ENCODE data around the gene PHF20. TPM values are rescaled to one million over a fixed set of nuclear protein-coding genes. Genes with fewer than 3 reads are reported as not detected.
"Not testable (repeated sequence)": the region's sequence is repeated elsewhere in the genome, so short reads cannot be mapped to it uniquely, and the experiment has no call there.

Gene PHF20
- total RNA-seq, 1 donor from 2014 or later, result 37.6 TPM

DNA sequence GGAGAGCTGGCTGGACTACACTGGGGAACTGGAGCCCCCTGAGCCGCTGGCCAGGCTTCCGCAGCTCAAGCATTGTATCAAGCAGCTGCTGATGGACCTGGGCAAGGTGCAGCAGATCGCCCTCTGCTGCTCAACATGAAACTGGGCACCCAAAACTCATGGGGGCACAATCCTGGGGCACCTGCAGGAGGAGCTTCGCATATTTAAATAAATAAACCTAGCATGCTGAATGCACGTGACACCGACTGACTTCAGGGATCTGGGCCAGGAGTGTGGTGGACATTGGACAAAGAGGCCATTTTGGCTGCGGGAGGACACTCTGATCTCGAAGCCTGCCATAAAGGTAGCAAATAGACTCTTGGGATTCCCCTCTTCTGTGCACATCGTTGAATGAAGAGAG is 175.7 kb downstream of the PHF20 start:
- Mint-ChIP-seq H3K27me3 (no peaks in the 10 kb centered on the region), H3K4me3 (no peak overlapping the region), H3K4me1 (ENCODE audit: unreplicated experiment) (peaks cover 1% of the 10 kb centered on the region), H3K36me3 (peaks cover 16% of the 10 kb centered on the region), H3K9me3 (no peaks in the 10 kb centered on the region), H3K27ac (peak overlapping the region; percentile 35)
- TF ChIP-seq, protein P1, sequence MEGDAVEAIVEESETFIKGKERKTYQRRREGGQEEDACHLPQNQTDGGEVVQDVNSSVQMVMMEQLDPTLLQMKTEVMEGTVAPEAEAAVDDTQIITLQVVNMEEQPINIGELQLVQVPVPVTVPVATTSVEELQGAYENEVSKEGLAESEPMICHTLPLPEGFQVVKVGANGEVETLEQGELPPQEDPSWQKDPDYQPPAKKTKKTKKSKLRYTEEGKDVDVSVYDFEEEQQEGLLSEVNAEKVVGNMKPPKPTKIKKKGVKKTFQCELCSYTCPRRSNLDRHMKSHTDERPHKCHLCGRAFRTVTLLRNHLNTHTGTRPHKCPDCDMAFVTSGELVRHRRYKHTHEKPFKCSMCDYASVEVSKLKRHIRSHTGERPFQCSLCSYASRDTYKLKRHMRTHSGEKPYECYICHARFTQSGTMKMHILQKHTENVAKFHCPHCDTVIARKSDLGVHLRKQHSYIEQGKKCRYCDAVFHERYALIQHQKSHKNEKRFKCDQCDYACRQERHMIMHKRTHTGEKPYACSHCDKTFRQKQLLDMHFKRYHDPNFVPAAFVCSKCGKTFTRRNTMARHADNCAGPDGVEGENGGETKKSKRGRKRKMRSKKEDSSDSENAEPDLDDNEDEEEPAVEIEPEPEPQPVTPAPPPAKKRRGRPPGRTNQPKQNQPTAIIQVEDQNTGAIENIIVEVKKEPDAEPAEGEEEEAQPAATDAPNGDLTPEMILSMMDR (conservative IDR thresholded peaks at IDR 0.05), result peak; percentile 52
- DNase-seq (ENCODE audit: extremely low spot score, unreplicated experiment), result no peak

DNA sequence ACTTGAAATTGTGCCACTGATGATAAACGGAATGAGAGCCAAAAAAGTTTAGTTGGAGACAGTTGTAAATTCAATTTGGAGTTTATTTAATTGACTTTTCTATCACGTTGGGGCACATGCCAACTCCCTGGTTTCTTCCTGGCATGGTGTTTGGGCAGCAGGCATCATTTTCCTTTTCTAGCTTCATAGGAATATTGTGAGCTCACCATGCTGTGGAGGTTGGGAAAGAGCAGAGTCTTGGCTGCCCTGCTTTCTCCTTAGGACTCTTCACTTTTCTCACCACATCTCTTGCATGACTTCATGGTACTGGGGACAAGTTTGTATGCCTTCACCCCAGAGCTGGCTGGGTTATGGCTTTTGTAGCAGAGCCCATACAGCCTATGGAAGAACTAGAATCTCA is 176.1 kb downstream of the PHF20 start:
- H3K9me3 Mint-ChIP-seq, result no peaks in the 10 kb centered on the region
- H3K4me3 Mint-ChIP-seq, result no peak overlapping the region
- peak overlapping the region; percentile 35 for H3K27ac Mint-ChIP-seq
- peaks cover 6% of the 10 kb centered on the region for H3K4me1 Mint-ChIP-seq (ENCODE audit: unreplicated experiment)
- no peaks in the 10 kb centered on the region for H3K27me3 Mint-ChIP-seq
- DNase-seq (ENCODE audit: extremely low spot score, unreplicated experiment), result no peak
- H3K36me3 Mint-ChIP-seq, result peaks cover 19% of the 10 kb centered on the region
- TF ChIP-seq, protein P1 (conservative IDR thresholded peaks at IDR 0.05), result no peak

DNA sequence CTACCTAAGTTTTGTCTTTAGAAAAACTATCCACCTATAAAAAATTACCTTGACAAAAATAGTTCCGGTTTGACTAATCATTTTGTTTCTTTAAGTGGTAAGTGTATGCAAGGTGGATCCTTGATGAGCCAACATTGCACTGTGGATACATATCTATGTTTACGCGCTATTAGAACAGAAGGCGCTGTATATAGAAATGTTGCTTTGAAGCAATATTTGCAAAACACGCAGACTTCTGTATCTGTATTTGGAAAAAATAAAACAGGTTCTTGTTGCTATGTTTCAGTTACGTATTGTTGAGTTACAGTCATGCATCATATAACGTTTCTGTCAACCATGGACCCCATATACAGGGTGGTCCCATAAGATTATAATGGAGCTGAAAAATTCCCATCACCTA is 178.3 kb downstream of the PHF20 start:
- TF ChIP-seq, protein P1 (conservative IDR thresholded peaks at IDR 0.05), result no peak
- Mint-ChIP-seq H3K27ac (no peak overlapping the region), H3K27me3 (no peaks in the 10 kb centered on the region), H3K4me3 (no peak overlapping the region), H3K9me3 (no peaks in the 10 kb centered on the region), H3K4me1 (ENCODE audit: unreplicated experiment) (peaks cover 6% of the 10 kb centered on the region), H3K36me3 (peaks cover 17% of the 10 kb centered on the region)
- no peak for DNase-seq (ENCODE audit: extremely low spot score, unreplicated experiment)

DNA sequence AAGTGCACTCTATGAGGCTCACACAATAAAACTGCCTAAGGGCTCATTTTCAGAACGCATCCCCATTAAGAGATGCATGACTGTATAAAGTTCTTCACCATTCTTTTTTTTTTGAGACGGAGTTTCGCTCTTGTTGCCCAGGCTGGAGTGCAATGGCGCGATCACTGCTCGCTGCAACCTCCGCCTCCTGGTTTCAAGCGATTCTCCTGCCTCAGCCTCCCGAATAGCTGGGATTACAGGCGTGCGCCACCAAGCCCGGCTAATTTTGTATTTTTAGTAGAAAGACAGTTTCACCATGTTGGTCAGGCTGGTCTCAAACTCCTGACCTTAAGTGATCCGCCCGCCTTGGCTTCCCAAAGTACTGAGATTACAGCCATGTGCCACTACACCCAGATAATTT is 180.3 kb downstream of the PHF20 start:
- H3K9me3 Mint-ChIP-seq; H3K4me1 Mint-ChIP-seq (ENCODE audit: unreplicated experiment); DNase-seq (ENCODE audit: extremely low spot score, unreplicated experiment); H3K27me3 Mint-ChIP-seq: not testable (repeated sequence)
- Mint-ChIP-seq H3K36me3 (peaks cover 20% of the 10 kb centered on the region), H3K27ac (peak overlapping the region; percentile 99), H3K4me3 (peak overlapping the region; percentile 41)

DNA sequence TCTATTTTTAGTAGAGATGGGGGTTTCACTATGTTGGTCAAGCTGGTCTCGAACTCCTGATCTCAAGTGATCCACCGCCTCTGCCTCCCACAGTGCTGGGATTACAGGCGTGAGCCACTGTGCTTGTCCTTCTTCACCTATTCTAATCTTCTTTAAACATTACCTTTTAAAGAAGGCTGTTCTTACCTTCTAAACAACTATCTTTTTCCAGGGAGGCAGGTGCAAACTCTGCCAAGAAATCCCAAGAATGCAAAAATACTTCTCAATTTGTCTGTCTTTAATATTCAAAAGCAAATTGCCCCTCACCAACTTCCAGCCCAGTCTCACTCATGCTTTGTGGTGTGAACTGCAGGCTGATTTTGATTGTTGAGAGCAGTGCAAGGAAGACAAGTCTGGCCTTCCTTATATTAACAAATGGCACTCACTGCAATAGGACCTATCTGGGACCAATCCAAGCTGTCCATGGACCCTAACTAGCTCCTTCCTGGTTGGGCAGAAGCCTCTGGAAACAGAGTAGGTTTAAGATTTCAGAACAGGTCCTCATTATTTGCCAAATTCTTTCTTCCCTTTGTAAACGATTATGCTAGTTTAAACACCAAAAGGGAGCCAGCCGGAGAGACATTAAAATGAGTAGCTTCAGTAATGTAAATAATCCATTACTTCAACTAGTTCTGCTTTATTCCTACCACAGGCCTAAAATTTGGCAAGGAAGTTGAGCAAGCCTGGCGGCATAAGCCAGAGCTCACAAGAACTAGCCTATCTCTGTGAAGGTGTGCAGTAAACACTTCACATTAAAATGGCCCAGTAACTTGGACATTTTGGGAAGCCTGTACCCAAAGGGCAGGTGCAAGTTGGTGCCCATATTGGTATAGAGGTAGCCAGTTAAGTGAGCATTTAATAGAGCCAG is 180.9 kb downstream of the PHF20 start:
- DNase-seq (ENCODE audit: extremely low spot score, unreplicated experiment), result no peak
- Mint-ChIP-seq H3K27ac (peak overlapping the region; percentile 99), H3K4me1 (ENCODE audit: unreplicated experiment) (peaks cover 9% of the 10 kb centered on the region), H3K36me3 (peaks cover 17% of the 10 kb centered on the region), H3K4me3 (peak overlapping the region; percentile 100), H3K27me3 (no peaks in the 10 kb centered on the region), H3K9me3 (peaks cover 5% of the 10 kb centered on the region)
- TF ChIP-seq, protein P1 (conservative IDR thresholded peaks at IDR 0.05), result no peak
